GM18507 (cell line): ENCODE results near the gene TXNRD2.
A peak's percentile ranks its signal among the peaks of the same experiment; 100 is the strongest.

Experiments
- DNase-seq: peaks from one replicate; pipeline ENCODE4 v3.0.0; 2011; ENCODE audit warnings: low read depth; ENCODE audit not compliant: insufficient read length; ENCODE audit errors: extremely low spot score
- FAIRE-seq: peaks from 2 replicates; lab custom pipeline; 2011; peaks lifted over from hg19 to GRCh38; lab: Jason Lieb, UNC

TXNRD2 gene

GRCh38 chr22:19941365-19942082, at the start of gene TXNRD2, which contains the start of gene COMT:
TXNRD2 (minus strand) TSS chr22:19941818; CDS start chr22:19941803, 15 bp downstream.
COMT (plus strand) TSS chr22:19941772; CDS start chr22:19962527, 20,755 bp downstream.
- DNase-seq, result peak; percentile 85

GRCh38 chr22:19991395-19991644, 49.7 kb upstream of the TXNRD2 start:
- FAIRE-seq (no peak), DNase-seq (no peak)

More at GRCh38 chr22:19941365-19942082, at the start of gene TXNRD2, which contains the start of gene COMT:
- FAIRE-seq, result no peak

GRCh38 chr22:19990609-19991394, 49.2 kb upstream of the TXNRD2 start:
- no peak for DNase-seq
- FAIRE-seq, result no peak

GRCh38 chr22:19990188-19990587, 48.6 kb upstream of the TXNRD2 start:
- DNase-seq, result no peak
- FAIRE-seq, result no peak

GRCh38 chr22:19989725-19990067, 48.1 kb upstream of the TXNRD2 start:
- no peak for DNase-seq
- FAIRE-seq, result no peak

- no peak for FAIRE-seq
Observed at GRCh38 chr22:19988965-19989724, 47.5 kb upstream of the TXNRD2 start.

GRCh38 chr22:19988331-19988808, 46.8 kb upstream of the TXNRD2 start:
- no peak for FAIRE-seq
- no peak for DNase-seq

More at GRCh38 chr22:19988965-19989724, 47.5 kb upstream of the TXNRD2 start:
- no peak for DNase-seq

GRCh38 chr22:19987394-19988306, 46.0 kb upstream of the TXNRD2 start:
- no peak for FAIRE-seq
- DNase-seq, result no peak

GRCh38 chr22:19986410-19987341, 45.1 kb upstream of the TXNRD2 start:
- FAIRE-seq (no peak), DNase-seq (peak; percentile 92)

GRCh38 chr22:19986011-19986409, 44.4 kb upstream of the TXNRD2 start:
- no peak for DNase-seq
- FAIRE-seq, result no peak

- no peak for DNase-seq
- FAIRE-seq, result no peak
Observed at GRCh38 chr22:19984851-19985811, 43.5 kb upstream of the TXNRD2 start.

GRCh38 chr22:19984201-19984753, 42.7 kb upstream of the TXNRD2 start:
- FAIRE-seq, result no peak
- no peak for DNase-seq

GRCh38 chr22:19983741-19984140, 42.1 kb upstream of the TXNRD2 start:
- FAIRE-seq, result no peak
- DNase-seq, result no peak

- FAIRE-seq (no peak), DNase-seq (no peak)
Observed at GRCh38 chr22:19982991-19983578, 41.5 kb upstream of the TXNRD2 start.

GRCh38 chr22:19981961-19982920, 40.6 kb upstream of the TXNRD2 start:
- no peak for FAIRE-seq
- DNase-seq, result no peak
